Astrocyte of the cerebellum (primary cell): ENCODE measurements around the gene AGO4.

Source experiments
- DNase-seq: peaks from one replicate; pipeline ENCODE4 v3.0.0-alpha.2; 2011; ENCODE audit warnings: low read depth
- H3K4me3 ChIP-seq: 2 replicates; pipeline ENCODE4 v1.5.1; 2011; ENCODE audit warnings: mild to moderate bottlenecking, low read depth, low read length, moderate library complexity
- in situ Hi-C: cut with HindIII; loops from 2 replicates; pipeline ENCODE4 v1.10.0; 2017; ENCODE audit warnings: low sequenced_read_pairs
- TF ChIP-seq, protein P1 (sequence below): IDR thresholded peaks from 2 replicates; pipeline ENCODE4 v1.5.1; 2012; ENCODE audit warnings: low read length, low read depth, moderate library complexity, mild to moderate bottlenecking; ENCODE audit errors: missing control alignments

The AGO4 gene

DNA sequence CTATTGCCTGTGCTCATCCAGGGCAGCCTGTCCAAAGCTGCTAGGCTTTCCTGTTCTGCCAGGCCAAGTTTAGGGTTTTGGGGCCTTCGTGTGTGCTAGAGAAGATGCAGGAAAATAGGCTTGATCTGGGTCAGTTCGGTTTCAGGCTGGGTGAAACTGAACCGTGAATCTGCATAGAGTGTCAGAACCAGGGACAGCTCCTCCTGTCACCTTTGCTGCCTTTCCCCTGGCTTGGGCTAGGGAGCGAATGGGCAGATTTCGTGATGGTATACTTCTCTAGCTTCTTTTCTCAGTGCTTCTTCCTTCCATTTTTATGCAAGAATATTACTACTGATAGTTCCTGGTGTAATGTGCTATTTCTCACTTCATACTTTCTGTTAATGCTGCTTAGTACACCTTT, 69.2 kb downstream of the AGO4 start:
- TF ChIP-seq, protein P1, sequence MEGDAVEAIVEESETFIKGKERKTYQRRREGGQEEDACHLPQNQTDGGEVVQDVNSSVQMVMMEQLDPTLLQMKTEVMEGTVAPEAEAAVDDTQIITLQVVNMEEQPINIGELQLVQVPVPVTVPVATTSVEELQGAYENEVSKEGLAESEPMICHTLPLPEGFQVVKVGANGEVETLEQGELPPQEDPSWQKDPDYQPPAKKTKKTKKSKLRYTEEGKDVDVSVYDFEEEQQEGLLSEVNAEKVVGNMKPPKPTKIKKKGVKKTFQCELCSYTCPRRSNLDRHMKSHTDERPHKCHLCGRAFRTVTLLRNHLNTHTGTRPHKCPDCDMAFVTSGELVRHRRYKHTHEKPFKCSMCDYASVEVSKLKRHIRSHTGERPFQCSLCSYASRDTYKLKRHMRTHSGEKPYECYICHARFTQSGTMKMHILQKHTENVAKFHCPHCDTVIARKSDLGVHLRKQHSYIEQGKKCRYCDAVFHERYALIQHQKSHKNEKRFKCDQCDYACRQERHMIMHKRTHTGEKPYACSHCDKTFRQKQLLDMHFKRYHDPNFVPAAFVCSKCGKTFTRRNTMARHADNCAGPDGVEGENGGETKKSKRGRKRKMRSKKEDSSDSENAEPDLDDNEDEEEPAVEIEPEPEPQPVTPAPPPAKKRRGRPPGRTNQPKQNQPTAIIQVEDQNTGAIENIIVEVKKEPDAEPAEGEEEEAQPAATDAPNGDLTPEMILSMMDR, result no peak
- DNase-seq, result no peak
- H3K4me3 ChIP-seq, result no peak overlapping the region
- in situ Hi-C loops, result no loop called here

DNA sequence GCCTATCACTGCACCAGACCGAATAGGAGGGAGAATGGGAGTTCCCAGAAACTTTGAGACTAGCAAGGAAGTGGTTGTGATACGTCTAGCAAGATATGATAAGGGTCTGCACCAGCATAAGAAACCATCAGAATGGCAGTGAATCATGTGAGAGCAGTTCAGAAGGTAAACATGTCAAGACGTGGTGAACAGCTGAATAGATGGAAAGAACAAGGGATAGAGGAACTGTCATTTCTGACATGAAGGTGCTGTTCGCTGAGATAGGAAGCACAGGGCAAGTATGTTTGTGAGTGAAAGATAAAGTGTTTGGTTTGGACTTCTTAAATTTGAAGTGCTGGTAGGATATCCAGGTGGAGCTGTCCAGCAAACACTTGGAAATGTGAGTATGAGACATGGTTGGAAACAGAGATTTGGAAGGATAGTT, 74.0 kb downstream of the AGO4 start:
- TF ChIP-seq, protein P1, result no peak
- no peak for DNase-seq
- in situ Hi-C loops, result no loop called here
- H3K4me3 ChIP-seq, result no peak overlapping the region

DNA sequence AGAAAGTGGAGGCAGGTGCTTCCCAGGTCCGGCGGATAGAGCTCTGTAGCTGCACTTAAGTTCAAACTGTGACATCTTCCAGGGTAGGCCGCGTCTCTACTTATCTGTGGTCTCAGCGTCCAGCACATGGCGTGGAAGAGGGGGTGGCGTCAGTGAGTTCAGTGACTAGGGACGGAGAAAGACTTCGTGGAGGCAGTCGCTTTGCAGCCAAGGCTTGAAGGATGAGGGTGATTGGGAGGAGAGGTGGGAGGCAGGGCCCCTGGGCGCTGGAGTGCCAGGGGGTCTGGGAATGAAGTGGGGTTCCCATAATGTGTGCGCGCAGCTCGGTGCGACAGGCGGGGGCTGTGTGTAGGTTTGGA, 74.7 kb downstream of the AGO4 start:
- TF ChIP-seq, protein P1, result no peak
- no peak for DNase-seq
- in situ Hi-C loops, result no loop called here
- peak overlapping the region; percentile 100 for H3K4me3 ChIP-seq

DNA sequence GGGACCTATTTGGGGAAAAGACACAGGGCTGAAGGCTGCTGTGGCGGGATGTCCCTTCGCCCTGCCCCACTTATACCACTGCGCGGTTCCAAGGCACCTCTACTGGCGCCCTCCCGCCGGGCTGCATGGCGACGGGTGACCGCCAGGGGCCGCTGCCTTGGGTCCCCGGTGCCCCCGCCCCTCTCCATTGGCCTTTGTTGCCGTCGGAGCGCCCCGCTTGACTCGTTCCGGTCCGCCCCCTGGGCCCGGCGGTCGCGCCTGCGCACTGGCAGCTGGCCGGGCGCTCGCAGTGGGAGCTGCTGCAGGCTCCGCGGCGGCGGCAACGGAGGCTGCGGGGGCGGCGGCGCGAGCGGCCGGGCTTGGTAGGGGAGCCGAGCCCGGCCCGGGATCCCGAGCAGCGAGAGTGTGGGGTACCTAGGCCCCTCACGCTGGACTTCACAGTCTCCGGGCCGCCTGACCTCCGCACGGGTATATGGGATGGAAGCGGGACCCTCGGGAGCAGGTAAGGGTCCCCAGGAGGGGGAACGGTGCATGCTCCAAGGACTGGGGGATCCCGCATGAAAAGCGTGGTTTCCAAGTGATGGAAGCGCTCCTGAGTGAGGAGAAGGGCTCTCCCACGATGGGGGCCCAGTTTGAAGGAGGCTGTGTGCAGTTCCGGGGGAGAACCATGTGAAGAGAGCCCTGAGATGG, 75.3 kb downstream of the AGO4 start, which contains the start of gene AGO1:
TSS of gene AGO1 (plus strand) at position 265 of the 690 bp plus-strand sequence. CDS start at position 478, 213 bp downstream.
- TF ChIP-seq, protein P1, result peak; percentile 83
- peak within 1 kb of the TSS; percentile 100 for H3K4me3 ChIP-seq
- in situ Hi-C loops, result no loop called here
- DNase-seq, result peak; percentile 74

DNA sequence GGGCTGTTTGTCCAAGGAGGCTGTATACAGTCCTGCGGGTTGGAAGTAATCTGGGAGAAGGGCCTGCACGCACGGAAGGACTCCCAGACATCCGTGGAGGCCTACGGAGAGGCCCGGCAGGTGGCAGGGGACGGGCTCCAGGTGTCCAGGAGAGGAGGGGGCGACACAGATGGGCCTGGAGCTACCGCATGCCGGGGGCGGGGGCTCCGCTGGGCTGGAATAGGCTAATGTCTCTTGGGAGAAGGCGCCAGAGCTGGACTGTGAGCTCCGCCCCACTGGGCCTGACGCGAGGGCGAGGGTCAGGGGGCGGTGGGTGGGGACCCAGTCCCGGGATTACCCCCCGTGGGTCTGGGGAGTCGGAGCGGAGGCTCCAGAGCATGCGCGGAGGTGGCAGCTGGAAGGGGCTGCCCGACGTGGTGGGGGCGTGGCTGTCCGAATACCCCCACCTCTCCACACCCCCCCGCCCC, 75.9 kb downstream of the AGO4 start:
- TF ChIP-seq, protein P1, result no peak
- H3K4me3 ChIP-seq, result peak overlapping the region; percentile 100
- in situ Hi-C loops, result no loop called here
- DNase-seq, result no peak

DNA sequence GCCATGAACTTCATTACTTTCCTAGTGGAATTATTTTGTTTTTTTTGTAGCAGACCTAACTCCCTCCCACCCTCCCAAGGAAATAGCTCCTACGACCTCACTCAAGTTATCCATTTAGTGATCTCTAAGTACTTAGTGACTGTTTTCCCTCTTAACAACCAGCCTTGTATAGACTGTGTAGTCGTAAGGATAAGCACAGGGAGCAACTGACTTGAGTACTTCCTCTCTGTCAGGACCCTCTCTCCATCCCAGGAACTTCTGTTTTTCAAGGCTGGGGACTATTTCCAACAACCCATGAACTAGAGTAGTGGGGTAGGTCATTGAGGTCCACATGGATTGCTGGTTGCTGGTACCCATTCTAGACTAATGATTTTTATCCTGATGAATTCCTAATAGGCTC, 77.1 kb downstream of the AGO4 start:
- in situ Hi-C loops, result no loop called here
- TF ChIP-seq, protein P1, result no peak
- DNase-seq, result no peak
- H3K4me3 ChIP-seq, result no peak overlapping the region
